Esophagus muscularis mucosa (tissue), 4 donors: ENCODE results near the gene PLEK. TPM values are rescaled to one million over a fixed set of nuclear protein-coding genes. Genes with fewer than 3 reads are reported as not detected.

ENCODE experiments used
- DNase-seq: peaks from one replicate; pipeline ENCODE4 v3.0.0-alpha.2; 2017; ENCODE audit errors: extremely low spot score
- H3K27ac ChIP-seq, 4 donors: fragments of 200-600 bp; sonication (generic); replicated peaks in 1 of 4; 1 replicate in 3 of 4; 2 replicates in 1 of 4; pipeline ENCODE4 v1.5.1; 2016 to 2019; ENCODE audit warnings: mild to moderate bottlenecking in 1 of 4
- H3K27me3 ChIP-seq, 4 donors: fragments of 200-600 bp; sonication (generic); one replicate each; pipeline versions ENCODE4 v1.5.1 to v1.6.0; 2016 to 2019
- H3K36me3 ChIP-seq, 4 donors: fragments of 200-600 bp; sonication (generic); one replicate each; pipeline ENCODE4 v1.5.1; 2016 to 2019
- H3K4me1 ChIP-seq, 4 donors: fragments of 200-600 bp; sonication (generic); one replicate each; pipeline ENCODE4 v1.5.1; 2016 to 2019
- H3K4me3 ChIP-seq, 4 donors: fragments of 200-600 bp; sonication (generic); 1 replicate in 2 of 4; 2 replicates in 2 of 4; pipeline ENCODE4 v1.5.1; 2016 to 2019; ENCODE audit warnings: mild to moderate bottlenecking in 4 of 4, moderate library complexity in 1 of 4
- H3K9me3 ChIP-seq, 4 donors: fragments of 200-600 bp; sonication (generic); 1 replicate in 3 of 4; 2 replicates in 1 of 4; pipeline ENCODE4 v1.5.1; 2016 to 2019
- CTCF ChIP-seq, 3 experiments: fragments of 200-600 bp in 2 of 3; fragments of 450-650 bp in 1 of 3; sonication (generic) in 2 of 3; IDR thresholded peaks; one replicate each; pipeline ENCODE4 v1.5.1; 2017 to 2019; ENCODE audit warnings: antibody characterized with exemption in 3 of 3, mild to moderate bottlenecking in 2 of 3, moderate library complexity in 1 of 3
- EP300 ChIP-seq: sonication (generic); formaldehyde crosslinking; IDR thresholded peaks from one replicate; pipeline ENCODE4 v1.6.1; 2017; ENCODE audit warnings: antibody characterized with exemption
- POLR2A ChIP-seq: fragments of 450-650 bp; IDR thresholded peaks from one replicate; pipeline ENCODE4 v1.6.1; 2017; ENCODE audit warnings: antibody characterized with exemption, moderate library complexity, mild to moderate bottlenecking, low read depth
- POLR2AphosphoS5 ChIP-seq, 2 donors: sonication (generic); formaldehyde crosslinking; IDR thresholded peaks; one replicate each; pipeline ENCODE4 v1.6.1; 2017; ENCODE audit warnings: antibody characterized with exemption in 2 of 2
- WGBS: methylation state at CpG from one replicate; pipeline ENCODE4 v1.1.5; 2018; 5-methylcytosine and 5-hydroxymethylcytosine counted together
- intact Hi-C: fragments of 100-400 bp; cut with DNase I; formaldehyde crosslinking; loops from one replicate; pipeline ENCODE4 v1.15.1; 2023
- total RNA-seq, 4 donors: library from RNA; depleted of rRNA; stranded (reverse); fragments of >200 nt; gene quantifications; one replicate each; pipeline versions ENCODE4 v1.1.0 to v1.2.1, GENCODE V29; 2016

PLEK gene
- total RNA-seq, 4 donors from 2014 or later, result 3.1 to 23.4 (median 6.0) TPM

DNA sequence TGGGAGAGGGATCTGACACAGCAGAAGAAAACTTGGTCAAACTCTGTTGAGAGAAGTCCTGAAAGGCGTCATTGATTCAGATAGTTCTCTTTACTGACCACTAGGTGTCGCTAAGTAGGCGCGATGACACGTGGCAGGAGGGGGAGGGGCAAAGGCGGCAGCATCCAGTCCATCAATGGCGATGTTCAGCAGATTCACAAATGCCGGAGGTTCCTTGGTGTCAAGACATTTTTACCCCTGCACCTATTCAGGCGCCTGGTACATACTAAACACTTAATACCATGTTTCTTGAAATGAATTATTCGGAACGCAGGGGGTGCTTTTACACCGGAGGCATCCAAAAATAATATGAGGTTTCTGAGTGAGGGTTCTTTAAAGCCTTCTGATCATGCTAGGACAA is 3.0 kb upstream of the PLEK start:
- intact Hi-C loops, result loop anchor here (5.0 kb wide), 1 partner anchor 80 kb away; no protein-coding TSS in a partner anchor
- WGBS, result 49% methylated on average over 11 of the region's 12 CpGs
- Histone ChIP-seq H3K27ac (no peak overlapping the region), H3K9me3 (no peaks in the 10 kb centered on the region), H3K27me3 (no peaks in the 10 kb centered on the region), H3K4me3 (peak overlapping the region in 1 of 4 donors; percentile 32), H3K36me3 (no peaks in the 10 kb centered on the region), H3K4me1 (peaks cover 0 to 5% (median 0%) of the 10 kb centered on the region in 4 donors)
- TF ChIP-seq CTCF (IDR thresholded peaks at IDR 0.05) (peak; percentile 62 to 71 (median 64)), POLR2AphosphoS5 (IDR thresholded peaks at IDR 0.05) (no peak)
- no peak for DNase-seq

GRCh38 chr2:68362749-68363148 is 2.3 kb upstream of the PLEK start:
- peaks cover 0 to 5% (median 0%) of the 10 kb centered on the region in 4 donors for H3K4me1 ChIP-seq
- no peaks in the 10 kb centered on the region for H3K36me3 ChIP-seq
- WGBS, result 83% methylated on average over 7 of the region's 7 CpGs
- TF ChIP-seq CTCF (IDR thresholded peaks at IDR 0.05) (no peak), POLR2A (no peak), POLR2AphosphoS5 (IDR thresholded peaks at IDR 0.05) (no peak), EP300 (no peak)
- no peaks in the 10 kb centered on the region for H3K9me3 ChIP-seq
- H3K27me3 ChIP-seq, result no peaks in the 10 kb centered on the region
- intact Hi-C loops, result loop anchor here (5.0 kb wide), 1 partner anchor 80 kb away; no protein-coding TSS in a partner anchor
- DNase-seq, result no peak
- H3K4me3 ChIP-seq, result no peak overlapping the region
- H3K27ac ChIP-seq, result no peak overlapping the region

GRCh38 chr2:68363721-68364120 is 1.4 kb upstream of the PLEK start:
- intact Hi-C loops, result loop anchor here (5.0 kb wide), 1 partner anchor 79 kb away; no protein-coding TSS in a partner anchor

GRCh38 chr2:68366083-68366560 is 1.0 kb downstream of the PLEK start:
- no peak for DNase-seq
- no peaks in the 10 kb centered on the region for H3K36me3 ChIP-seq
- peak overlapping the region in 2 of 4 donors; percentile 7 to 13 for H3K27ac ChIP-seq
- 81% methylated on average over 4 of the region's 4 CpGs for WGBS
- intact Hi-C loops, result no loop called here
- H3K4me1 ChIP-seq, result peaks cover 0 to 12% (median 6%) of the 10 kb centered on the region in 4 donors
- H3K27me3 ChIP-seq, result no peaks in the 10 kb centered on the region
- TF ChIP-seq EP300 (no peak), CTCF (IDR thresholded peaks at IDR 0.05) (no peak), POLR2A (no peak), POLR2AphosphoS5 (IDR thresholded peaks at IDR 0.05) (no peak)
- no peaks in the 10 kb centered on the region for H3K9me3 ChIP-seq
- peak overlapping the region; percentile 12 to 50 (median 30) for H3K4me3 ChIP-seq

More at GRCh38 chr2:68363721-68364120, 1.4 kb upstream of the PLEK start:
- Histone ChIP-seq H3K36me3 (no peaks in the 10 kb centered on the region), H3K9me3 (no peaks in the 10 kb centered on the region), H3K27ac (no peak overlapping the region), H3K4me1 (peaks cover 0 to 8% (median 4%) of the 10 kb centered on the region in 4 donors), H3K27me3 (no peaks in the 10 kb centered on the region), H3K4me3 (no peak overlapping the region)
- TF ChIP-seq POLR2A (no peak), EP300 (no peak)
- 93% methylated on average over 4 of the region's 4 CpGs for WGBS
- DNase-seq, result no peak

GRCh38 chr2:68367953-68368653 is 3.0 kb downstream of the PLEK start:
- H3K27ac ChIP-seq, result no peak overlapping the region
- TF ChIP-seq POLR2AphosphoS5 (IDR thresholded peaks at IDR 0.05), result no peak
- no peak for TF ChIP-seq CTCF (IDR thresholded peaks at IDR 0.05)
- intact Hi-C loops, result no loop called here
- no peak for DNase-seq
- H3K4me3 ChIP-seq, result no peak overlapping the region
- no peaks in the 10 kb centered on the region for H3K27me3 ChIP-seq
- WGBS, result 61% methylated on average over 5 of the region's 5 CpGs
- no peaks in the 10 kb centered on the region for H3K9me3 ChIP-seq
- H3K4me1 ChIP-seq, result peaks cover 0 to 12% (median 6%) of the 10 kb centered on the region in 4 donors
- H3K36me3 ChIP-seq, result no peaks in the 10 kb centered on the region
